HUDEP-2 (cell line): Measurements from ENCODE around the gene ATXN2.
"Not testable (repeated sequence)": the region's sequence is repeated elsewhere in the genome, so short reads cannot be mapped to it uniquely, and the experiment has no call there.

Source experiments
- DNase-seq, 76 experiments: peaks; one replicate each; lab custom pipeline; 2025; ENCODE audit not compliant: unreplicated experiment in 76 of 76; lab: John Stamatoyannopoulos, UW

Gene ATXN2

DNA sequence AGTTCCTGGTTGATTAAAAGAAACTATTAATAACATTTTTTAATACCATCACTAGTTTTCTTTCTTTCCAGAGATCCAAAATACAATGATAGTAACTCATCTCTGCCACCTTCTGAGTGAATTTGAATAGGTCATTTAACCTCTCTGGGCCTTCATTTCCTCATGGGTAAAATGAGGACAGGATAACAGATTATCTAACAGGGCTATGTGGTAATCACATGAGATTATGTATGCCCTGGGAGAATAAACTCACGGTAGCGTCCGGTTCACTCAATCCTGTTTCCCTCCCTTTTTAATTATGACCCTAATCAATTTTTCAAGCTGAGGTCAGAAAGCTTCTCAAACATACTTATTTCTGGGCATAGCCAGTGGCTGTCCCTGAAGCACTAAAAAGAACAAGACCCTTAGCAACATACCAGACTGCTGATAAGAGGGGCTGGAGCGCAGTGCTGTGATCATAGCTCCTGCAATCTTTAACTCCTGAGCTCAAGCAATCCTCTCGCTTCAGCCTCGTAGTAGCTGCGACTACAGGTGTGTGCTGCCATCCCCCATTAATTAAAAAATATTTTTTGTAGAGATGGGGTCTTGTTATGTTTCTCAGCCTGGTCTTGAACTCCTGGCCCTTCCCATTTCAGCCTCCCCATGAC is 24.2 kb downstream of the ATXN2 start:
- DNase-seq, result no peak

DNA sequence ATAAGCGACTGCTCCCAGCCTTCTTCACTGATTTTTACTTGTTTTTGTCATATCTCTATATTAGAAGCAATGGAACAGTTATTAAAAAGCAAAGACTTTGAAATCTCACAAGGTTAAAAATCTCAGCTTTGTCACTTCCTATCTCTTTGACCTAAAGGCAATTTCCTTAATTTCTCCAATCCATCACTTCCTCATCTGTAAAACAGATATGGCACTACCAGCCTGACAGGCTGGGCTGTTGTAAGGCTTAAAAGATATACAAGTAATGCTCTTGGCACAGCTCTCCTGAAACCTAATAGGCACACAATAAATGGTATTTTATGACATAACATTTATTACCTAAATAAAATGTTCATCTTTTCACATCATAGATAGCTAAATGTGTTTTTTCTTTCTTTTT is 25.6 kb downstream of the ATXN2 start:
- DNase-seq, result no peak

DNA sequence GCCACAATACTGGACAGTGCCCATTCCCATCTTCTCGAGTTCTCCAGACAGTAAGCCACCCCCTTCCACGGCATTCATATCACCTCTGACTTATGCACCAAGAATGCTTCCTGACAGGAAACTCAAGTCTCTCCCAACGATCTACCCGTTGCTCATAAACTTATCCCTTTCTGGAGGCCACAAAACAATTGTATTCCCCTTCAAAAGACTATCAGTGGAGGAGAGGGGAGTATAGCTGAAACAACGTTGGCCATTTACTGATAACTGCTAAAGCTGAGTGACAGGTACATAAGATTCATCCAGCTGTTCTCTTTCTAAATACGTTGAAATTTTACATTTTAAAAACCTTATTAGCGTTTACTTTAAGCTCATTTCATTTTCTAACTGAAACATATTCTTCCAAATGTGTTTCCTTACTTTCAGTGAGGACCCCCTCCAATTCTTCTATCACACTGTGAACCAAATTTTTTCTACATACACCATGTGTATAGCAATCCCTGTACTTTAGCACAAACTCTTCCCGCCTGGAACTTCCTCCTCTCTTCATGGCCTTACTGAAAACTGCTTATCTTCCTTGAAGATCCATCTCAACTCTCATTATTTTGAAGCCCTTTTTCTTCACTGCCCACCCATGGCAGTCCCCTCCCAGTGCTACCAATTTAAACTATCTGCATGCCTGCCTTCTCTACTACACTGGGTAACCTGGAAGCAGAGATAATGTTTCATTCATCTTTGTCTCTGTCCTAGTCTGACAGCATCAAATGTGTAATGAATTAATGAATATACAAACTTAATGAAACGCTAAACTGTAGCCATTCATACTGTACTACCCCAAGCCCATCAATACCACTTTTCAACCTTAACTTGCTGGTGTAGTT is 28.8 kb downstream of the ATXN2 start:
- DNase-seq, result no peak

DNA sequence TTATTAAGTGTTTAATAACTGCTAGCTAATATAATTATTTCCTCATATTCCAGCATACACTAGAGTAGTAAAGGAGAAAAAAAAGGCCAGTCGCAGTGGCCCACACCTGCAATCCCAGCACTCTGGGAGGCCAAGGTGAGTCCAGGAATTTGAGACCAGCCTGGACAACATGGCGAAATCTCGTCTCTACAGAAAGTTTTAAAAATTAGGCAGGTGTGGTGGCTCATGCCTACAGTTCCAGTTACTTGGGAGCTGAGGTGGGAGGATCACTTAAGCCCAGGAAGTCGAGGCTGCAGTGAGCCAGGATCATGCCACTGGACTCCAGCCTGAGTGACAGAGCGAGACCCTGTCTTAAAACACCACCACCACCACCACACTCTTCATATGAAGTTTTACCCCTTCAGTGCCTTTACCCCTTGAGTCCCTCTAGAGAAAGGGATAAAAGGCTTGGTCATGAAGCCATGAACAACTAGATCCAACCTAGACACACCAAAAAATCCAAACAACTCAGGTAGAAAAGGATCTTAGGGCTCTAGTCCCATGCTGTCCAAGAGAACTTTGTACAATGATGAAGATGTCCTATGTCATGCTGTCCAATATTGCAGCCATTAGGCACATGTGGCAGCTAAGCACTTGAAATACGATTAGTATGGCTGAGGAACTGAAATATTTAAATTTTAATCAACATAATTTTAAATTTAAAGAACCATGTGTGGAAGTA is 29.6 kb downstream of the ATXN2 start:
- DNase-seq, result no peak

GRCh38 chr12:111560844-111561243 is 38.3 kb downstream of the ATXN2 start:
- DNase-seq, result not testable (repeated sequence)

DNA sequence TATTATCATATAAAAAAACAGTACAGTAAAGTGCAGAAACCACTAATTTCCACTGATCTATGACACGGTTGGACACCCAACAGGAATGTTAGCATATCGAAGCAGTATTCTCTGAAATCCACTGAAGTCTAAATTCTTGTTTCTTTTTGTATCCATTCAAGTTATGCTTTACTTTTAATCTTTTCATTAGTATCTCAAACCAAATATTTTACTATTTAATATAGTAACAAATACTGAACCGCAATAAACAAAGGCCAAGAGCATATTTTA is 41.1 kb downstream of the ATXN2 start:
- DNase-seq, result no peak

- DNase-seq, result no peak
These were observed 41.6 kb downstream of the ATXN2 start for GRCh38 chr12:111557271-111558106.

GRCh38 chr12:111556676-111557075 is 42.4 kb downstream of the ATXN2 start:
- no peak for DNase-seq

- not testable (repeated sequence) for DNase-seq
These were observed 43.8 kb downstream of the ATXN2 start for GRCh38 chr12:111555313-111555712.

- no peak for DNase-seq
These were observed 52.2 kb downstream of the ATXN2 start for GRCh38 chr12:111546758-111547383.

DNA sequence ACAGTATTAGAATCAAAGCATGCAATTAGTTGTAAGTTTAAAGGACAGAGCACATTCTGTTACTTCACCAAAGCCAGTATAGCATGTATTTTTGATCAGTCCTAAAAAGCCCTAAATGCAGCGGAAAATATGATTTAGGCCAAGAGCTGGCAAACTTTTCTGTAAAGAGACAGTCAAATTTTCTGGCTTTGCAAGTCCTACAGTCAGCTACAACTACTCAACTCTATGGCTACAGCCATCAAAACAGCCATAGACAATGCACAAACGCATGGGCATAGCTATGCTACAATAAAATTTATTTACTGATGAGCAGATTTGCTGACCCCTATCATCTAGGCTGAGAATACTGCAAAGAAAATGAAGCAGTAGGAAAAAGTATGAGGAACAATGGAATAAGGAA is 52.9 kb downstream of the ATXN2 start:
- no peak for DNase-seq

- DNase-seq, result no peak
These were observed 55.1 kb downstream of the ATXN2 start for GRCh38 chr12:111544032-111544431.

DNA sequence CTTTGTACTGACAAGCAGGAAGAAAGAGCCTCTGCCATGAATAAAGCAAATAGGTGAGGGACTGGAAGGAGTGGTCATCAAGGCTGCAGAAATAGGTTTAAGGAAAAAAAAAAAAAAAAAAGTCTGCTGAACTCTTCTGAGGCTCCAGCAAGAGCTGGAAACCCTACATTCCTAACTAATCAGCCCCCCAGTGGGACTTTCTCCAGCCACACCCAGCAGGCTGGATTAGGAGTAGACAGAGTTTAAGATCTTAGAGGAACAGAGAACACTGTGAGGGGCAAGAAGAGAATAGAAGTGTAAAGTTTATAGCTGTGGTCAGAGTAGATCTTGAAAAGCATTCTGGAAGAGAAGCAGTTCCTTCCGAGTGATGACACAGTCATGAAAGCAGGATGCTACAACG is 66.4 kb downstream of the ATXN2 start:
- DNase-seq, result no peak

DNA sequence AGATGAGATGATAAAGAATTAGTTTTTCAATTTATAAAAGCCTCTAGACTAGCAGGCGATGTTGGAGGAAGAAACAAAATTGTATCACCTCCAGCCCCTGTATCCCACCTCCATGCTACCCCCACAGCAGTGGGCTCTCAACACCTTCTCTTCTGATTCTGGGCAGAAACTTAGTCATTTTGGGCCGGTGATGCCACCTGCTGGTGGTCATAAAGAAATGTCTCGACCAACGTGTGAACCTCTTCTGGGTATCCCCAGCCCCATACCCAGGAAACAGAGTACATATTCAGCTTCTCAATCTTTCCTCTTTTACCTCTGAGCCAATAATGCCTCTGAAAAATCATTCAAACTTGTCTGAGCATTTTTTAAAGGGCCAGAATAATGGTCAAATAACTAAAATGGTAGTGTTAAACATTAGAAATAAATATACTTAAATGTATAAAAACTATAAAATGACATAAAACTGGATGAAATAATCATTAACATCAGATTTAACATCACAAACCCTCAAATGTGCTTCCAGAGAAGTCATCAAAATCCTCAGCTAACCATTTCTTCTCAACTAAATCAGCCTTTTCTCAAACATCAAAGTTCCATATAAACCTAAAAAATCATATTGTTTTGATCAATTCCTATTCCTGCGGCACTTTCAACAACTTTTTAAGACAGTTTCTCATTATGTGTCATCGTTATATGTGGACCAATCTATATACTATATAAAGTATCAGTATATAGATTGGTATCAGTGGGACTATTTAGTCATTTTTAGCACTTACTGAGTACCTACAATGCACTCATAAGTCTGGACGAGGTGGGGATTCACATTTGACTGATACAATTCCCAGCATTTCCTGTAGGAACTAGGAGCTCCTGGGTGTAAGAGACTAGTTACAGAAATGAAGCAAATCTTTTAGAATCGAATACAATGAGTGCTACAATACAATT is 69.4 kb downstream of the ATXN2 start:
- peak in 52 of 76 experiments; percentile 1 to 63 (median 21) for DNase-seq

GRCh38 chr12:111523587-111524167 is 75.4 kb downstream of the ATXN2 start:
- no peak for DNase-seq

DNA sequence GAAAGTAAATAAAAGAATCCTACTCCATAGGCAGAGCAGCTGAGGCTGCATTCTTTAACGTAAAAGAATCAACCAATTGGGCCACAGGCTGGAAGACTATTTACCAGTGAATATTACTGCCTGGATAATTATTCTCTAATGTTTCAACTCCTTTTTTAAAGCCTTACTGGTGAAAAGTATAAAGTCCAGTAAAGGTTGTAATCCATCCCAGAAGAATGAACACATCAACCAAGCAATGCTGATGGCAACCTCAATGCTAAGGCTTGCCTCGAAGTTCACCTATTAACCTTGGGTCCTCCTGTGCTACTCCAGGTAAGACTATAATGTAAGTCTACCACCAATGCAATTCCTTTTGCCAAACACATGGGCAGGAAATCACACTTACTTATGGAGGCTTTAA is 77.3 kb downstream of the ATXN2 start:
- DNase-seq, result no peak

GRCh38 chr12:111519937-111520336 is 79.2 kb downstream of the ATXN2 start:
- no peak for DNase-seq

DNA sequence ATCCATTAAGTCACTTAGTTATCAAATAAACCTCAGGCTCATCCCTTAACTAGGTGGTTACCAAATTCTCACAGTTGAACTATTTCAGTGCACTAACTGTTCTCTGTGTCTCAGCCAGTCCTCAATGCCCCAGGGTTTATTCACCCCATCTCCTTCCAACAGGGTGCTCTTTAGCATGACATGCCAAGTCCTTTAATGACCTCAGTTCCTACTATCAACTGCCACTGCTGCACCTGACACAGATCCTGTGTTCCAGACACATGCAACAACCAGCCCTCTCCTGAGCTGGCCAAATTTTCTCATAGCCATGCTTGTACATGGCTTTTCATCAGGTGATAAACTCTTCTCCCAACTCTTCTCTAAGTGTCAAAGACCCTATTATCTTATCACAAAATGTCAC is 80.0 kb downstream of the ATXN2 start:
- no peak for DNase-seq

DNA sequence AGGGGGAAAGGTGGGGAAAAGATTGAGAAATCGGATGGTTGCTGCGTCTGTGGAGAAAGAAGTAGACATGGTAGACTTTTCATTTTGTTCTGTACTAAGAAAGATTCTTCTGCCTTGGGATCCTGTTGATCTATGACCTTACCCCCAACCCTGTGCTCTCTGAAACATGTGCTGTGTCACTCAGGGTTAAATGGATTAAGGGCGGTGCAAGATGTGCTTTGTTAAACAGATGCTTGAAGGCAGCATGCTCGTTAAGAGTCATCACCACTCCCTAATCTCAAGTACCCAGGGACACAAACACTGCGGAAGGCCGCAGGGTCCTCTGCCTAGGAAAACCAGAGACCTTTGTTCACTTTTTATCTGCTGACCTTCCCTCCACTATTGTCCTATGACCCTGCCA is 91.4 kb downstream of the ATXN2 start:
- DNase-seq, result not testable (repeated sequence)
